Measurements from ENCODE around the gene ENOX1. TPM values are rescaled to one million over a fixed set of nuclear protein-coding genes. Genes with fewer than 3 reads are reported as not detected.

The ENOX1 gene
- total and polyA plus RNA-seq, 7 donors = 0.34 to 7.1 (median 1.1) TPM

- Histone ChIP-seq H3K27me3 (ENCODE audit: insufficient read depth in 3 of 3, low read length in 2 of 3) (no peaks in the 10 kb centered on the region), H3K4me1 (no peaks in the 10 kb centered on the region), H3K4me3 (no peak overlapping the region), H3K36me3 (ENCODE audit: insufficient read depth in 1 of 2, low read depth in 1 of 2) (no peaks in the 10 kb centered on the region), H3K9me3 (no peaks in the 10 kb centered on the region), H3K27ac (no peak overlapping the region)
- WGBS, 3 donors = 33 to 59% (median 45%) methylated on average over 1 of the region's 1 CpG
- no peak for TF ChIP-seq CTCF (IDR thresholded peaks at IDR 0.05)
- DNase-seq (no peak), ATAC-seq (no peak)
- intact Hi-C loops (cut with DNase I) = no loop called here
Observed at GRCh38 chr13:43822969-43823368, 36.2 kb upstream of the ENOX1 start.

GRCh38 chr13:43816401-43816889, 29.7 kb upstream of the ENOX1 start:
- no peak for DNase-seq
- no peak overlapping the region for H3K4me3 ChIP-seq
- WGBS, 3 donors = 88 to 92% (median 89%) methylated on average over 4 of the region's 4 CpGs
- no peak for ATAC-seq
- no peaks in the 10 kb centered on the region for H3K4me1 ChIP-seq
- H3K9me3 ChIP-seq = no peaks in the 10 kb centered on the region
- intact Hi-C loops (cut with DNase I) = no loop called here
- no peaks in the 10 kb centered on the region for H3K36me3 ChIP-seq (ENCODE audit: insufficient read depth in 1 of 2, low read depth in 1 of 2)
- no peak for TF ChIP-seq CTCF (IDR thresholded peaks at IDR 0.05)
- no peaks in the 10 kb centered on the region for H3K27me3 ChIP-seq (ENCODE audit: insufficient read depth in 3 of 3, low read length in 2 of 3)
- no peak overlapping the region for H3K27ac ChIP-seq

GRCh38 chr13:43815204-43815603, 28.4 kb upstream of the ENOX1 start:
- intact Hi-C loops (cut with DNase I) = no loop called here
- ATAC-seq (no peak), DNase-seq (no peak)
- Histone ChIP-seq H3K27me3 (ENCODE audit: insufficient read depth in 3 of 3, low read length in 2 of 3) (no peaks in the 10 kb centered on the region), H3K4me1 (no peaks in the 10 kb centered on the region), H3K27ac (no peak overlapping the region), H3K36me3 (ENCODE audit: insufficient read depth in 1 of 2, low read depth in 1 of 2) (no peaks in the 10 kb centered on the region), H3K4me3 (no peak overlapping the region), H3K9me3 (no peaks in the 10 kb centered on the region)
- no peak for TF ChIP-seq CTCF (IDR thresholded peaks at IDR 0.05)
- 43 to 54% (median 44%) methylated on average over 2 of the region's 2 CpGs for WGBS, 3 donors

GRCh38 chr13:43808676-43809075, 21.9 kb upstream of the ENOX1 start:
- intact Hi-C loops (cut with DNase I) = loop anchor here (5.0 to 10.0 kb wide), 5 partner anchors 611 to 1214 kb away; no protein-coding TSS in a partner anchor
- Histone ChIP-seq H3K27me3 (ENCODE audit: insufficient read depth in 3 of 3, low read length in 2 of 3) (no peaks in the 10 kb centered on the region), H3K4me1 (no peaks in the 10 kb centered on the region), H3K9me3 (no peaks in the 10 kb centered on the region), H3K36me3 (ENCODE audit: insufficient read depth in 1 of 2, low read depth in 1 of 2) (no peaks in the 10 kb centered on the region), H3K4me3 (no peak overlapping the region), H3K27ac (no peak overlapping the region)
- TF ChIP-seq CTCF (IDR thresholded peaks at IDR 0.05) = no peak
- ATAC-seq (no peak), DNase-seq (no peak)

GRCh38 chr13:43805681-43806128, 18.9 kb upstream of the ENOX1 start:
- intact Hi-C loops (cut with DNase I) = loop anchor here (5.0 to 10.0 kb wide), 5 partner anchors 608 to 1211 kb away; no protein-coding TSS in a partner anchor
- no peaks in the 10 kb centered on the region for H3K9me3 ChIP-seq
- ATAC-seq = no peak
- no peak for TF ChIP-seq CTCF (IDR thresholded peaks at IDR 0.05)
- H3K36me3 ChIP-seq (ENCODE audit: insufficient read depth in 1 of 2, low read depth in 1 of 2) = no peaks in the 10 kb centered on the region
- H3K27me3 ChIP-seq (ENCODE audit: insufficient read depth in 3 of 3, low read length in 2 of 3) = no peaks in the 10 kb centered on the region
- DNase-seq = no peak
- no peak overlapping the region for H3K27ac ChIP-seq
- no peak overlapping the region for H3K4me3 ChIP-seq
- WGBS, 3 donors = 88 to 92% (median 88%) methylated on average over 6 of the region's 6 CpGs
- no peaks in the 10 kb centered on the region for H3K4me1 ChIP-seq
